GDM1 (cell line): ENCODE data around the gene HPGDS.

ENCODE experiments used
- DNase-seq: peaks from one replicate; lab custom pipeline; 2025; lab: John Stamatoyannopoulos, UW

HPGDS gene

DNA sequence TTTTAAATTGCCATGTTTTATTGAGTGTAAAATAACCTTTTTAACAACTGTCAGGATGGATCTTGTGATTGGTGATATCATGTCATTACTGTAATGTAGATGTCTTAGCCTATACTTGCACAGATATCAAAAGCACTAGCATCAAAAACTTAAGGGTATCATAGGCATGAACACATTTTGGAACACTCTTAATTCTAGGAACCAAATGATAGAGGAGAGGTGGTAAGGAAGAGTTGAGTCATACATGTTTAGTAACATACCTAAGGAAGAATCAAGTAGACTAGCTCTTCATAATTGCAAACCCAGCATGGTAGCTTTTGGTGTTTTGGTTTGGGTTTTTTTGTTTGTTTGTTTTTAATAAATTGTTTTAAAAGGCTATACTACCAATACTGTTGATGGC lies 91.5 kb downstream of the HPGDS start:
- DNase-seq: no peak
